HEK293T (cell line): ENCODE results near the gene MAP2K5.

Source experiments
- CTCF ChIA-PET: fragments of 350-600 bp; formaldehyde crosslinking; extraction: SDS; loops from one replicate; lab custom pipeline; 2021; ENCODE audit warnings: antibody characterized with exemption, inconsistent platforms; lab: Yijun Ruan, JAX
- POLR2A ChIA-PET: fragments of 350-600 bp; formaldehyde crosslinking; extraction: SDS; loops from one replicate; lab custom pipeline; 2020; ENCODE audit warnings: antibody characterized with exemption, inconsistent platforms; lab: Yijun Ruan, JAX
- DNase-seq: peaks from one replicate; pipeline ENCODE4 v3.0.0; 2012; ENCODE audit warnings: mixed read lengths; ENCODE audit errors: extremely low spot score
- ARNT ChIP-seq: fragments of 450-650 bp; IDR thresholded peaks from 2 replicates; pipeline ENCODE4 v1.6.1; 2017; ENCODE audit warnings: mild to moderate bottlenecking
- BHLHE40 ChIP-seq: fragments of 450-650 bp; IDR thresholded peaks from 2 replicates; pipeline ENCODE4 v1.6.1; 2016; ENCODE audit warnings: mild to moderate bottlenecking, moderate library complexity, borderline replicate concordance
- CTBP1 ChIP-seq: fragments of 450-650 bp; IDR thresholded peaks from 2 replicates; pipeline ENCODE4 v1.6.1; 2016; ENCODE audit warnings: borderline replicate concordance
- ELF4 ChIP-seq: fragments of 450-650 bp; IDR thresholded peaks from 2 replicates; pipeline ENCODE4 v1.6.1; 2017; ENCODE audit warnings: antibody characterized with exemption
- FOXA1 ChIP-seq: fragments of 450-650 bp; IDR thresholded peaks from 2 replicates; pipeline ENCODE4 v1.6.1; 2016; ENCODE audit warnings: mild to moderate bottlenecking
- FOXK2 ChIP-seq: fragments of 450-650 bp; IDR thresholded peaks from 2 replicates; pipeline ENCODE4 v1.6.1; 2016; ENCODE audit warnings: mild to moderate bottlenecking
- FOXM1 ChIP-seq: fragments of 450-650 bp; IDR thresholded peaks from 2 replicates; pipeline ENCODE4 v1.6.1; 2017; ENCODE audit warnings: mild to moderate bottlenecking, borderline replicate concordance
- HDGF ChIP-seq: fragments of 450-650 bp; IDR thresholded peaks from 2 replicates; pipeline ENCODE4 v1.6.1; 2017; ENCODE audit warnings: antibody characterized with exemption, borderline replicate concordance
- L3MBTL2 ChIP-seq: fragments of 450-650 bp; conservative IDR thresholded peaks from 2 replicates; pipeline ENCODE4 v1.6.1; 2016; ENCODE audit warnings: mild to moderate bottlenecking
- LEF1 ChIP-seq: fragments of 450-650 bp; IDR thresholded peaks from 2 replicates; pipeline ENCODE4 v1.6.1; 2017; ENCODE audit warnings: mild to moderate bottlenecking, borderline replicate concordance
- NFRKB ChIP-seq: fragments of 450-650 bp; IDR thresholded peaks from 2 replicates; pipeline ENCODE4 v1.6.1; 2016; ENCODE audit warnings: mild to moderate bottlenecking, moderate library complexity
- SP1 ChIP-seq: fragments of 450-650 bp; IDR thresholded peaks from 2 replicates; pipeline ENCODE4 v1.6.1; 2017
- SUZ12 ChIP-seq: fragments of 450-650 bp; IDR thresholded peaks from 2 replicates; pipeline ENCODE4 v1.6.1; 2016; ENCODE audit warnings: mild to moderate bottlenecking
- TARDBP ChIP-seq: fragments of 450-650 bp; IDR thresholded peaks from 2 replicates; pipeline ENCODE4 v1.6.1; 2016
- ZNF384 ChIP-seq: fragments of 450-650 bp; IDR thresholded peaks from 2 replicates; pipeline ENCODE4 v1.6.1; 2016
- TF ChIP-seq, protein P1 (sequence below): fragments of 450-650 bp; IDR thresholded peaks from 2 replicates; pipeline ENCODE4 v1.6.1; 2016

MAP2K5 gene

DNA sequence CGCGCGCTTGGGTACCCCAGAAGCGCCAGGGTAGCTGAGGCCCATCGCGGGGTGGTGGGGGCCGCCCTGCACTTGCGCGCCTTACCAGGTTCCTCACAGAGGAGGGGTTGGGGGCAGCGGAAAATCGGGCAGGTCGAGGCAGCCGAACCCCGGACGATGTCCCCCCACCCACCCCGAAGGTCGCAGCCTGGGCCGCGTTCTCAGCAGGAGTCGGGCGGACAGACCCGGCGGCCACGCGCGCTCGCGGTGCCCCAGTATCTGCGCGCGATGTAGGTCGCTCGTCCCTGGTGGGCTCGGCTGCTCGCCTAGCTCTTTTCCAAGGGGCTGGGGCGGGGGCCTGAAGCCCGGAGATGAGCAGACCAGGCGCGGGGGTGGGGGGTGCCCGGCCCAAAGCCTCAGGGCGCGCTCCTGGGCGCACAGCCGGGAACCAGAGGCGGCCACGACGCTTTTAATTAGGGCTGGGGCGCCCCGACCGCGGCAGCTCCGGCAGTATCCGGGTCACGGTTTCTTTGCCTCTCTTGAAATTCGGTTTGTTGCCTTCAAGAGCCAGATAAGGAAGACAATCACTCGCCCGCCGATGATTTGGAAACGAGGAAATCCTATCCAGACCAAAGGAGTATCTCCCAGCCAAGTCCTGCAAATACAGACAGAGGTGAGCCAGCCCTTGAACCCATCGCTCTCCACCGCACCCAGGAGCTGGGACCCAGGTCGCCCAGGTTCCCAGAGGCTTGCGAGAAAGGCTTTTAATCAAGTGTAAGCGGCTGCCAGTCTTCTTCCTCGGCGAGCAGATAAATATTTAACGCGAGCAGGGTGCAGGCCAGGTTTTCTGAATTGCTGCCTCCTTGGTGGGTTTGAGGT lies 287.4 kb downstream of the MAP2K5 start:
- TF ChIP-seq ZNF384, result no peak
- TF ChIP-seq L3MBTL2, result no peak
- TF ChIP-seq, protein P1, sequence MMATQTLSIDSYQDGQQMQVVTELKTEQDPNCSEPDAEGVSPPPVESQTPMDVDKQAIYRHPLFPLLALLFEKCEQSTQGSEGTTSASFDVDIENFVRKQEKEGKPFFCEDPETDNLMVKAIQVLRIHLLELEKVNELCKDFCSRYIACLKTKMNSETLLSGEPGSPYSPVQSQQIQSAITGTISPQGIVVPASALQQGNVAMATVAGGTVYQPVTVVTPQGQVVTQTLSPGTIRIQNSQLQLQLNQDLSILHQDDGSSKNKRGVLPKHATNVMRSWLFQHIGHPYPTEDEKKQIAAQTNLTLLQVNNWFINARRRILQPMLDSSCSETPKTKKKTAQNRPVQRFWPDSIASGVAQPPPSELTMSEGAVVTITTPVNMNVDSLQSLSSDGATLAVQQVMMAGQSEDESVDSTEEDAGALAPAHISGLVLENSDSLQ, result no peak
- no peak for TF ChIP-seq FOXA1
- TF ChIP-seq FOXK2, result no peak
- no peak for TF ChIP-seq CTBP1
- TF ChIP-seq SUZ12, result no peak
- no peak for TF ChIP-seq ELF4
- TF ChIP-seq ARNT, result no peak
- TF ChIP-seq FOXM1, result no peak
- no peak for TF ChIP-seq LEF1
- no peak for TF ChIP-seq TARDBP
- TF ChIP-seq HDGF, result no peak
- TF ChIP-seq BHLHE40, result no peak
- TF ChIP-seq SP1, result no peak
- TF ChIP-seq NFRKB, result no peak
- no peak for DNase-seq
- ChIA-PET POLR2A (no interaction called here), CTCF (no interaction called here)

DNA sequence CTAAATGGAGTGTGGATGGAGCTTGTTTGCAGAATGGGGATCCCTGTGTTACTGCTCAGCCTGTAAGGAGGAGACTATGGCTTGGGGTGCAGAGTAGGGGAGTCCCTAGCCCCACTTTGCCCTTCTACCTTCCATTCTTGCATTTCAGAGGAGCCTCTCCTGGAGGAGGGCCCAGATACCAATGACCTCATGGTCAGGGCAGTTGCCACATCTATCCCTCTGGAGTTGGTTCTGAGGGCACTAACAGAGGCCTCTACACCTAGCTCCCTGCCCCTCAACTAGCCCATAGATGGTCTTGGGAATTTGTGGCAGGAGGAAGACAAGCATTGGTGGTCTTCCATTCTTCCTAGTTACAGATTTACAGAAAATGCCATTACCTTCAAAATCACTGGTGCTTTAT lies 288.9 kb downstream of the MAP2K5 start:
- ChIA-PET POLR2A (no interaction called here), CTCF (interaction anchor here (0.9 kb wide), 1 partner anchor 387 kb away, joined by 3 read pairs; no protein-coding TSS in a partner anchor)
- no peak for DNase-seq
- no peak for TF ChIP-seq FOXK2
- no peak for TF ChIP-seq ARNT
- no peak for TF ChIP-seq NFRKB
- TF ChIP-seq ZNF384, result no peak
- TF ChIP-seq L3MBTL2, result no peak
- TF ChIP-seq FOXA1, result no peak

DNA sequence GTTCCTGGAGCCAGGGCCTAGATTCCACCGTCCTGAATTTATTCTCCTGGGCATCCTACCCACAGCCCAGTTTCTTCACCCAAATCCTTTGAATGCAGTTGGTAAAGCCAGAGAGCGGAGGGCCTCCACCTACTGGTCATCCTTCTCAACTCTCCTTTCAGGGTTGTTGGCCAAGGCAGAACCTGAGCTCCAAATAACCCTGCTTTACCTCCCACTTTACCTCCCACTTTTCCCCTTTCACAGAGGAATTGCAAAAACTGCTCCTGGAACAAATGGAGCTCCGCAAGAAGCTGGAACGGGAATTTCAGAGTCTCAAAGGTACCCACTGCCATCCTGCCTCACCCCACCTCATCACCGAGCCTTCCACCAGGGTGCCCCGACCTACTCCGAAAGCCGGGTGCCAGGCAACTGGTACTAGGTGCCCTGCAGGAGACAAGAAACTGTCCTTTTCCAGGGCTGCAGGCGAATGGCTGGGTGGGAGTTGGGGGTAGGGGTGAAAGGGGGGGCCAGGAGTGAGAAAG lies 289.6 kb downstream of the MAP2K5 start:
- ChIA-PET POLR2A (interaction anchor here (1.0 kb wide), 1 partner anchor 374 kb away, joined by 4 read pairs; no protein-coding TSS in a partner anchor), CTCF (interaction anchor here (0.9 kb wide), 2 partner anchors 230 to 387 kb away, joined by 3 read pairs; no protein-coding TSS in a partner anchor)
- TF ChIP-seq TARDBP (no peak), BHLHE40 (no peak), ELF4 (no peak), CTBP1 (no peak), SUZ12 (no peak), ZNF384 (no peak), ARNT (no peak), FOXK2 (no peak), HDGF (no peak), L3MBTL2 (no peak), NFRKB (no peak)
- TF ChIP-seq, protein P1, result no peak
- DNase-seq, result no peak

DNA sequence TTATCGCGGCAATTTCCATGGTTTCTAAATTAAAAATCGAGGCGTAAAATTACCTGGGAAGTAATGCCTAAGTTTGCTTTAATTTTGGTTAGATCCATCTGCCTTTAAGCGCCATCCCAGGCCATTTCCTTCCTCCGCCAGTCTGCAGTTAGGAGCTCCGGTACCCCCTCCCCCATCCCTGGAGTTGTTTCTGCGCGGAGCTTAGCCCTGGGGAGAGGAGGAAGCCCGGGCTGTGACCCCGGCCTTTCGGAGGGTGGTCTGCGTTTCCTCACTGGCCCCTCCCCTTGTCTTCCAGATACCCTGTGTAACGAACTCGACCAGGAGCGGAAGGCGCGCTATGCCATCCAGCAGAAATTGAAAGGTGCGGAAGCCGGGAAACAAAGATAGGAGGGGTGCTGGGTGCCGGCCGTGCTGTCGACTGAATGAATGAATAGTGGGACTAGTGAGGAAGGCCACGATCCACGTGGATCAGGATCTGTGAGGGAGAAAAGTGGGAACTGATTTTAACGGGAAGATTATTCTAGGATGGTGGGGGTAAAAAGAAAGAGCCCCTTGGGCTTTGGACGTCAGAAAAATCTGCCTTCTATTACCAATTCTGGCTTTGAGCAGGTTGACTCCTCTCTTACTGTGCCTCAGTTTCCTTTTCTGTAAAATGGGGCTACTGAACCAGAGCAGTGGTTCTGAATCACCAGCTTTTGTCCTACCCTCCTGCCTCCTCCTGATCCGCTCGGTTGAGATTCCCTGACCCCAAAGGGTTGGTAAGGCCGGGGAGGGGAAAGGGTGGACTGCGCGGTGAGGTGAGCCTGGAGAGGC lies 290.6 kb downstream of the MAP2K5 start:
- ChIA-PET POLR2A (interaction anchor here (1.0 kb wide), 1 partner anchor 375 kb away, joined by 4 read pairs; no protein-coding TSS in a partner anchor), CTCF (no interaction called here)

DNA sequence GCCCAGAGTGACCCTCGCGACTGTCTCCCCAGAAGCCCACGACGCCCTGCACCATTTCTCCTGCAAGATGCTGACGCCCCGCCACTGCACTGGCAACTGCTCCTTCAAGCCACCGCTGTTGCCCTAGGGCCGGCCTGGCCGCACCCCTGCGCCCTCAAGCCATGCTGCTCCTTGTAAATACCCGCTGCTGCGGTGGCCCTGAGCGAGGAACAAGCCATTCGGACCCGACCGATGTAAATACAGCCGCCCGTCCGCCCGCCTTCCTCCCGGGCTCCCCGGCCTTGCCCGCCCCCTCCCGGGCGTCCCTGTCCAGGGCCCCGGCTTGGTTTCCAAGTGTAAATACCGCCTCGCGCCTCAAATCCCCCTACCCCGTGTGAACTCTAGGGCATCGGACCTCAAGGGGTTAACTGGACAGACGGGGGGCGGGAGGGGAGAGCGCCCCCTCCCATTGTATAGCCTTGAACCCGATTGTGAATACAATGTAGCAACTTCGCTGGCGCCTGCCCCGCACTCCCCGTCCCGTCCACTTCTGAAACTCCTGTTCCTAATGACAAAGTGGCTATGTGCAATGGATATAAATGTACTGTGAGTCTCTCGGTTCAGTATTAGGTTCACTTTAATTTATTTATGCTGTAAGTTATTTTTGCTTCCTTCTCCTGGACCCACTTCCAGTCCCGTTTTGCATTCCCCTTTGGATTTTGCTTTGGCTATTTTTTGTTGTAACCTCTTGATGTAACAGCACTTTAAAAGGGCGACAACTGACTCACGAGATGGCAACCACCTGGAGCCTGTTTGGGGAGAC lies 291.4 kb downstream of the MAP2K5 start:
- TF ChIP-seq FOXM1, result no peak
- ChIA-PET CTCF (no interaction called here), POLR2A (no interaction called here)
- no peak for DNase-seq

More for the DNA sequence above, 290.6 kb downstream of the MAP2K5 start:
- no peak for DNase-seq
- TF ChIP-seq ZNF384, result no peak
- no peak for TF ChIP-seq NFRKB
- TF ChIP-seq SUZ12, result no peak
- TF ChIP-seq ELF4, result no peak
- no peak for TF ChIP-seq FOXA1
- no peak for TF ChIP-seq FOXK2
- TF ChIP-seq LEF1, result no peak
- no peak for TF ChIP-seq CTBP1
- TF ChIP-seq SP1, result no peak
- no peak for TF ChIP-seq ARNT
- TF ChIP-seq, protein P1, result no peak
- TF ChIP-seq TARDBP, result no peak
